OCI-LY1 (cell line): ENCODE measurements around the gene WFS1.

Experiments used
- H2AFZ ChIP-seq: fragments of 200-600 bp; sonication (generic), shearing (Covaris generic); 2 replicates; pipeline ENCODE4 v1.6.0; 2014; ENCODE audit warnings: antibody characterized with exemption, mild to moderate bottlenecking, low read length
- H3F3A ChIP-seq: fragments of 200-600 bp; sonication (generic), shearing (Covaris generic); 2 replicates; pipeline ENCODE4 v1.6.0; 2014; ENCODE audit warnings: mild to moderate bottlenecking, antibody characterized with exemption, low read length, moderate library complexity; ENCODE audit not compliant: insufficient read depth
- H3K27ac ChIP-seq: fragments of 200-600 bp; sonication (generic); 2 replicates; pipeline ENCODE4 v1.5.1; 2014; ENCODE audit warnings: low read length, mixed run types, mild to moderate bottlenecking, low read depth; ENCODE audit not compliant: poor library complexity, severe bottlenecking
- H3K27me3 ChIP-seq: fragments of 200-600 bp; sonication (generic); 2 replicates; pipeline ENCODE4 v1.6.0; 2014; ENCODE audit warnings: antibody characterized with exemption, mild to moderate bottlenecking, low read length, moderate library complexity; ENCODE audit not compliant: insufficient read depth
- H3K36me3 ChIP-seq: fragments of 200-600 bp; sonication (generic); 2 replicates; pipeline ENCODE4 v1.6.1; 2014; ENCODE audit warnings: mild to moderate bottlenecking, antibody characterized with exemption, low read length, moderate library complexity, mixed read lengths; ENCODE audit not compliant: insufficient read depth
- H3K4me1 ChIP-seq: fragments of 200-600 bp; sonication (generic); 2 replicates; pipeline ENCODE4 v1.5.1; 2014; ENCODE audit warnings: mild to moderate bottlenecking, low read length, moderate library complexity; ENCODE audit not compliant: insufficient read depth, severe bottlenecking
- H3K4me2 ChIP-seq: fragments of 200-600 bp; sonication (generic), shearing (Covaris generic); 2 replicates; pipeline ENCODE4 v1.6.1; 2014; ENCODE audit warnings: low read length
- H3K4me3 ChIP-seq: fragments of 200-600 bp; sonication (generic); 2 replicates; pipeline ENCODE4 v1.5.1; 2014; ENCODE audit warnings: low read length, low read depth, mild to moderate bottlenecking, mixed read lengths; ENCODE audit not compliant: poor library complexity, severe bottlenecking
- H3K79me2 ChIP-seq: fragments of 200-600 bp; shearing (Covaris generic); 2 replicates; pipeline ENCODE4 v1.6.1; 2016; ENCODE audit warnings: mixed run types, low read length, mixed read lengths; ENCODE audit not compliant: insufficient read depth
- H3K9ac ChIP-seq: fragments of 200-600 bp; sonication (generic), shearing (Covaris generic); 2 replicates; pipeline ENCODE4 v1.6.1; 2014; ENCODE audit warnings: mild to moderate bottlenecking, low read length, mixed read lengths
- H3K9me2 ChIP-seq: fragments of 200-600 bp; sonication (generic), shearing (Covaris generic); 2 replicates; pipeline ENCODE4 v1.6.1; 2014; ENCODE audit warnings: low read depth, mild to moderate bottlenecking, low read length, mixed read lengths
- H3K9me3 ChIP-seq: fragments of 200-600 bp; shearing (Covaris generic); 2 replicates; pipeline ENCODE4 v1.6.1; 2014; ENCODE audit warnings: low read length, mixed read lengths
- H4K20me1 ChIP-seq: fragments of 200-600 bp; sonication (generic), shearing (Covaris generic); 2 replicates; pipeline ENCODE4 v1.6.0; 2016; ENCODE audit warnings: mild to moderate bottlenecking, low read length; ENCODE audit not compliant: insufficient read depth
- CTCF ChIP-seq: fragments of 200-600 bp; sonication (generic), shearing (Covaris generic); IDR thresholded peaks from 2 replicates; pipeline ENCODE4 v1.5.1; 2017; ENCODE audit warnings: mild to moderate bottlenecking, antibody characterized with exemption, low read length, moderate library complexity, mixed read lengths
- EZH2 ChIP-seq: fragments of 200-600 bp; sonication (generic), shearing (Covaris generic); IDR thresholded peaks from 2 replicates; pipeline ENCODE4 v1.8.0; 2017; ENCODE audit warnings: borderline replicate concordance, mixed run types, mild to moderate bottlenecking, antibody characterized with exemption, low read length, moderate library complexity, mixed read lengths

The WFS1 gene

GRCh38 chr4:6271206-6271605 lies 1.6 kb downstream of the WFS1 start:
- no peaks in the 10 kb centered on the region for H3F3A ChIP-seq
- H2AFZ ChIP-seq: no peak overlapping the region
- H3K4me1 ChIP-seq: no peaks in the 10 kb centered on the region
- TF ChIP-seq EZH2: no peak
- TF ChIP-seq CTCF: no peak
- no peaks in the 10 kb centered on the region for H3K79me2 ChIP-seq
- no peaks in the 10 kb centered on the region for H3K9me2 ChIP-seq
- H3K27ac ChIP-seq: no peak overlapping the region
- no peaks in the 10 kb centered on the region for H3K27me3 ChIP-seq
- no peak overlapping the region for H3K4me2 ChIP-seq
- no peaks in the 10 kb centered on the region for H3K9me3 ChIP-seq
- H4K20me1 ChIP-seq: no peaks in the 10 kb centered on the region
- no peaks in the 10 kb centered on the region for H3K36me3 ChIP-seq
- H3K4me3 ChIP-seq: no peak overlapping the region
- no peak overlapping the region for H3K9ac ChIP-seq

DNA sequence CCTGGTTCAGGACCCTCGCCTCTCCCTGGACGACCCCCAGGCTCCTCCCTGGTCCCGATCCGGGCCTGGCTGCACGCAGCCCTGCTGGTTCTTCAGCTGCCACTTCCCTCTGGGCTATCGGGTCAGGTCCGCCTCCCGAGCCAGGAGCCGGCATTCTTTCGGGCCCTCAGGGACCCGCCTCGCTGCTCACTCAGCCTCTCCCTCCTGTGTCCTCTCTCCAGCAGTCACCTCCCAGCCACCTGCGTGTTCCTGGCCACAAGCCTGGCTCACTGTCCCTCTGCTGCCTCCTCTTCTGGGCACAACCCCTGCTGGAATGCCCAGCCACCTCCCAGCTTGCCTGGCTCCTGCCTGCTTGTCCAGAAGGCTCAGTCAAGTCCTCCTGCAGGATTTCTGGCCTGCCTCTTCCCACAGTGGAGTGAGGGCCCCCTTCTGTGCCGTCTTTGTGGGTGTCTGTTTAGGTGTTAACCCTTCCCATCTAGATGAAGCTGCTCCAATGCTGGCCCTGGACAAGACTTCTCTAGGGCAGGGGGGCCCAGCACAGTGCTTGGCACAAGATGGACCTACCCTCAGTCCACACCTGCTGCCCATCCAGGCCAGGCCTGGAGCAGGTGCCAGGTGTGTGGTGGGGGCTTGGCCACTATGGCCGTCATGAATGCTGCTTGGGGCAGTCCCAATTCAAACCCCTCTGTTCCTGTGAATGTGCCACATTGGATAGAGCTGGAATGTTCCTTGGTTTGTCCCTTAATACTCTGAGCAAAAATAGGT lies 2.2 kb downstream of the WFS1 start:
- no peaks in the 10 kb centered on the region for H3K27me3 ChIP-seq
- H3K4me1 ChIP-seq: no peaks in the 10 kb centered on the region
- no peaks in the 10 kb centered on the region for H3K79me2 ChIP-seq
- H3K27ac ChIP-seq: no peak overlapping the region
- H3K4me3 ChIP-seq: no peak overlapping the region
- no peak overlapping the region for H2AFZ ChIP-seq
- H3K9ac ChIP-seq: no peak overlapping the region
- no peak overlapping the region for H3K4me2 ChIP-seq
- no peaks in the 10 kb centered on the region for H4K20me1 ChIP-seq
- TF ChIP-seq CTCF: no peak
- no peak for TF ChIP-seq EZH2
- H3K36me3 ChIP-seq: no peaks in the 10 kb centered on the region
- H3K9me2 ChIP-seq: no peaks in the 10 kb centered on the region
- H3F3A ChIP-seq: no peaks in the 10 kb centered on the region
- H3K9me3 ChIP-seq: no peaks in the 10 kb centered on the region

DNA sequence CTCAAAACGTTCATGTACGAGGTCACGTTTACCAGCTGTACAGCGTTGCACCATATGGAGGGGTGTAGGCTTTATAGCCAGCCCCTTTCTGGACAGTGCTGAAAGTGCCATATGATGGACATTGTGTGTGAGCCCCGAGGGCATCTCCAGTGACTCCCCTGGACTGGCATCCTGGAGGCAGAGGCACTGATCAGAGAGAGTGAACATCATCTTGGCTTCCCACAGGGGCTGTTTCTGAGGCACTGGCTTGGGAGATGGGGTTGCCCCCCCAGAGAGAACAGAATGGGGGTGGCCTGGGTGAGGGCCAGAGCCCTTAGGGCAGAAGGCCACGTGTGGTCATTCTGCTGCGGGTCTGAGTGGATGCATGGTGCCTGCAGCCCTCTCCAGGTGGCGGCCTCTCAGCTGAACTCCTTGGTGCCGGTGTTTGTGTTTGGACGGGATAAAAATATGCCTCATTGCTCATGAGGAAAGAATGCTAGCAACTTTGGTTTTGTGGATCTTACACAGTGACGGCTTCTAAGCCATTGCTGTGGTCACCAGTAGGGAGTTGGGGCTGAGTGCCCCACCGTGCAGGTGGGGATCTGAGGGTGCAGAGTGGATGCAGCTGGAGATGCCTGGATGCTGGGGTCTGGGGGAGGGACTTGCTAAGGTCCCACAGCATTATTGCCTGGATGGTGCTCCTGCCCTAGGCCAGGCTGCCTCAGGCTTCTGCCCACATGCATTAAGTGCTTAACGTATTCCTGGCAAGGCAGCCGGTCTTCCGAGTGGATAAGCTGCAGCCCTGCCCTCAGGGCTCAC lies 3.4 kb downstream of the WFS1 start:
- no peaks in the 10 kb centered on the region for H3K27me3 ChIP-seq
- H3K4me2 ChIP-seq: no peak overlapping the region
- H2AFZ ChIP-seq: no peak overlapping the region
- no peak overlapping the region for H3K9ac ChIP-seq
- no peaks in the 10 kb centered on the region for H3K9me3 ChIP-seq
- no peaks in the 10 kb centered on the region for H3K79me2 ChIP-seq
- H4K20me1 ChIP-seq: no peaks in the 10 kb centered on the region
- no peak overlapping the region for H3K27ac ChIP-seq
- no peak overlapping the region for H3K4me3 ChIP-seq
- H3F3A ChIP-seq: no peaks in the 10 kb centered on the region
- H3K4me1 ChIP-seq: no peaks in the 10 kb centered on the region
- no peak for TF ChIP-seq EZH2
- no peak for TF ChIP-seq CTCF
- H3K36me3 ChIP-seq: no peaks in the 10 kb centered on the region
- H3K9me2 ChIP-seq: no peaks in the 10 kb centered on the region
